Caco-2 (cell line): ENCODE measurements around the gene ARHGEF4. TPM values are rescaled to one million over a fixed set of nuclear protein-coding genes. Genes with fewer than 3 reads are reported as not detected.

Experiments used
- BruUV-seq: library from RNA; stranded (reverse); fragments of 400-500 nt; replicated peaks from 2 replicates; lab custom pipeline; 2021; lab: Mats Ljungman, UMichigan
- CTCF ChIA-PET: fragments of 300-600 bp; sonication (Branson Sonifier 250); formaldehyde crosslinking; loops from one replicate; lab custom pipeline; 2022; ENCODE audit warnings: antibody characterized with exemption; lab: Charles Lee
- POLR2A ChIA-PET: fragments of 300-600 bp; sonication (Branson Sonifier 250); formaldehyde crosslinking; loops from one replicate; lab custom pipeline; 2022; ENCODE audit warnings: antibody characterized with exemption; lab: Charles Lee
- DNase-seq, 2 experiments: peaks; one replicate each; pipeline versions ENCODE4 v3.0.0 to v3.0.0-alpha.2; 2020 to 2022
- H3K27me3 ChIP-seq: replicated peaks from 2 replicates; pipeline ENCODE4 v1.6.0; 2011; ENCODE audit warnings: low read length; ENCODE audit not compliant: control insufficient read depth, insufficient read depth
- H3K36me3 ChIP-seq: 2 replicates; pipeline ENCODE4 v1.5.1; 2011; ENCODE audit warnings: low read length; ENCODE audit not compliant: control insufficient read depth, insufficient read depth
- H3K4me1 ChIP-seq: fragments of 250-450 bp; sonication (Bioruptor Pico); 2 replicates; pipeline ENCODE4 v1.5.1; 2020; ENCODE audit warnings: mild to moderate bottlenecking
- H3K4me3 ChIP-seq: 2 replicates; pipeline ENCODE4 v1.5.1; 2011; ENCODE audit warnings: low read depth, mild to moderate bottlenecking, control low read depth, low read length
- H3K9me3 ChIP-seq: fragments of 250-450 bp; sonication (Bioruptor Pico); 2 replicates; pipeline ENCODE4 v1.5.1; 2020; ENCODE audit warnings: mild to moderate bottlenecking, moderate library complexity
- H3K27ac Mint-ChIP-seq: one replicate; pipeline ENCODE4 v1.8.0; 2022; ENCODE audit warnings: mixed read lengths; ENCODE audit not compliant: unreplicated experiment
- H3K27me3 Mint-ChIP-seq: one replicate; pipeline ENCODE4 v1.8.0; 2022; ENCODE audit warnings: mixed read lengths; ENCODE audit not compliant: insufficient read depth, unreplicated experiment
- H3K36me3 Mint-ChIP-seq: one replicate; pipeline ENCODE4 v1.8.0; 2022; ENCODE audit warnings: mild to moderate bottlenecking, mixed read lengths; ENCODE audit not compliant: insufficient read depth, unreplicated experiment
- H3K4me1 Mint-ChIP-seq: one replicate; pipeline ENCODE4 v1.8.0; 2022; ENCODE audit warnings: low read depth, mixed read lengths; ENCODE audit not compliant: unreplicated experiment
- H3K4me3 Mint-ChIP-seq: one replicate; pipeline ENCODE4 v1.8.0; 2022; ENCODE audit warnings: mild to moderate bottlenecking, moderate library complexity, mixed read lengths; ENCODE audit not compliant: unreplicated experiment
- H3K9me3 Mint-ChIP-seq: one replicate; pipeline ENCODE4 v1.8.0; 2022; ENCODE audit warnings: mixed read lengths; ENCODE audit not compliant: unreplicated experiment
- intact Hi-C: fragments of 100-400 bp; cut with micrococcal nuclease; formaldehyde crosslinking; loops from one replicate; pipeline ENCODE4 v1.10.0; 2022; ENCODE audit not compliant: unreplicated experiment
- total RNA-seq: library from RNA; stranded (reverse); gene quantifications from 2 replicates; pipeline ENCODE4 v1.2.3, GENCODE V29; 2022
- TF ChIP-seq, protein P1 (sequence below), 2 experiments: fragments of 200-600 bp in 1 of 2; IDR thresholded peaks; 1 replicate in 1 of 2; 2 replicates in 1 of 2; pipeline versions ENCODE4 v1.5.1 to v1.8.0; 2011 to 2022; ENCODE audit warnings: antibody characterized with exemption in 1 of 2, control low read depth in 1 of 2, inconsistent platforms in 1 of 2, low read depth in 1 of 2, low read length in 1 of 2, mild to moderate bottlenecking in 1 of 2, moderate library complexity in 1 of 2; ENCODE audit not compliant: insufficient read depth in 1 of 2, severe bottlenecking in 1 of 2, unreplicated experiment in 1 of 2

ARHGEF4 gene
- total RNA-seq, 1 experiment from 2014 or later = 1.8 TPM

DNA sequence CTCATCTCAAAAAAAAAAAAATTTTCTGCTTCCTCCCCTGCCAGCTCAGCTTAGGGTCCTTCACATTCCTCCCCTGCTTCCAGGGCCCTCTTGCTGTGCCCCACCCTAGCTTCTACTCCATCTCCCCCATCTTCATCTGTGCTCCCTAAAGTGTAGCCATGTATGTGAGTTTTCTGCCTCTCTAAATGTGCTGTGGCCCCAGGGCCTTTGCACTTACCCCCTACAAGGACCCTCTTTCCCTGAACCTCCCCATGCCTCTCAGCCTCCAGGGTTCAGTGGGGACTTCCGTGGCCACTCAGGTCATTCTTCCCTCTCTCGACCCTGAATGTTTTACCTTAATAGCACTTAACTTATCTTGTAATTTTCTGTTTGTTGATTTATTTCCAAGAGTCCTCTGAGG, 6.2 kb upstream of the ARHGEF4 start:
- Mint-ChIP-seq H3K4me3 (no peak overlapping the region), H3K27me3 (no peaks in the 10 kb centered on the region), H3K27ac (peak overlapping the region; percentile 29), H3K4me1 (no peaks in the 10 kb centered on the region), H3K36me3 (no peaks in the 10 kb centered on the region), H3K9me3 (no peaks in the 10 kb centered on the region)
- TF ChIP-seq, protein P1, sequence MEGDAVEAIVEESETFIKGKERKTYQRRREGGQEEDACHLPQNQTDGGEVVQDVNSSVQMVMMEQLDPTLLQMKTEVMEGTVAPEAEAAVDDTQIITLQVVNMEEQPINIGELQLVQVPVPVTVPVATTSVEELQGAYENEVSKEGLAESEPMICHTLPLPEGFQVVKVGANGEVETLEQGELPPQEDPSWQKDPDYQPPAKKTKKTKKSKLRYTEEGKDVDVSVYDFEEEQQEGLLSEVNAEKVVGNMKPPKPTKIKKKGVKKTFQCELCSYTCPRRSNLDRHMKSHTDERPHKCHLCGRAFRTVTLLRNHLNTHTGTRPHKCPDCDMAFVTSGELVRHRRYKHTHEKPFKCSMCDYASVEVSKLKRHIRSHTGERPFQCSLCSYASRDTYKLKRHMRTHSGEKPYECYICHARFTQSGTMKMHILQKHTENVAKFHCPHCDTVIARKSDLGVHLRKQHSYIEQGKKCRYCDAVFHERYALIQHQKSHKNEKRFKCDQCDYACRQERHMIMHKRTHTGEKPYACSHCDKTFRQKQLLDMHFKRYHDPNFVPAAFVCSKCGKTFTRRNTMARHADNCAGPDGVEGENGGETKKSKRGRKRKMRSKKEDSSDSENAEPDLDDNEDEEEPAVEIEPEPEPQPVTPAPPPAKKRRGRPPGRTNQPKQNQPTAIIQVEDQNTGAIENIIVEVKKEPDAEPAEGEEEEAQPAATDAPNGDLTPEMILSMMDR (IDR thresholded peaks at IDR 0.05; ENCODE audit: insufficient read depth in 1 of 2, low read depth in 1 of 2, low read length in 1 of 2, severe bottlenecking in 1 of 2, unreplicated experiment in 1 of 2) = no peak
- H3K4me3 ChIP-seq = no peak overlapping the region
- no peaks in the 10 kb centered on the region for H3K4me1 ChIP-seq
- no peaks in the 10 kb centered on the region for H3K36me3 ChIP-seq
- ChIA-PET CTCF (no interaction called here), POLR2A (no interaction called here)
- no TSS peak for BruUV-seq
- no peaks in the 10 kb centered on the region for H3K9me3 ChIP-seq
- no peak for DNase-seq
- H3K27me3 ChIP-seq = no peaks in the 10 kb centered on the region
- intact Hi-C loops = no loop called here

DNA sequence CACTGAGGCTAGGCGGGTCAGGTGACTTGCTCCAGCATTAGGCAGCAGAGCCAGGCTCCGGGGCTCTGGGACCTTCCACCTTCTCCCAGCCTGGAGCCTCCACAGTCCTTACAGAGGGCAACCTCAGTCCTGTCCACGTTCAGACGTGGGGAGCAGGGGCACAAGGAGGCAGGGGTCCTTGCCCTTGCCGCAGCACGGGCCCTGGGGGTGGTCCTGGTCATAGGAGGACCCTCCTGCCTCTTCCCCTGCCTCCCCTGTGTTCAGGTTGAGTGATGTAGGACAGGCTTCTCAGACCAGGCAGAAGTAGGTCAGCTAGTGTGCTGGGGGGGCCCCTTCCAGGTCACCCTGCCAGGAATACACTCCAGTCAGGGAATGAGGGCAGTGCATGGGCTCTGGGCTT, 5.4 kb upstream of the ARHGEF4 start:
- ChIA-PET POLR2A (no interaction called here), CTCF (no interaction called here)
- Mint-ChIP-seq H3K27me3 (no peaks in the 10 kb centered on the region), H3K36me3 (no peaks in the 10 kb centered on the region), H3K4me1 (no peaks in the 10 kb centered on the region), H3K27ac (no peak overlapping the region), H3K4me3 (no peak overlapping the region), H3K9me3 (no peaks in the 10 kb centered on the region)
- BruUV-seq = no TSS peak
- intact Hi-C loops = no loop called here
- peaks cover 3% of the 10 kb centered on the region; the same call in 1 of the 2 replicates for H3K4me1 ChIP-seq
- H3K4me3 ChIP-seq = no peak overlapping the region
- no peaks in the 10 kb centered on the region for H3K36me3 ChIP-seq
- H3K9me3 ChIP-seq = no peaks in the 10 kb centered on the region
- no peak for DNase-seq
- H3K27me3 ChIP-seq = no peaks in the 10 kb centered on the region
- TF ChIP-seq, protein P1 (IDR thresholded peaks at IDR 0.05; ENCODE audit: insufficient read depth in 1 of 2, low read depth in 1 of 2, low read length in 1 of 2, severe bottlenecking in 1 of 2, unreplicated experiment in 1 of 2) = no peak

DNA sequence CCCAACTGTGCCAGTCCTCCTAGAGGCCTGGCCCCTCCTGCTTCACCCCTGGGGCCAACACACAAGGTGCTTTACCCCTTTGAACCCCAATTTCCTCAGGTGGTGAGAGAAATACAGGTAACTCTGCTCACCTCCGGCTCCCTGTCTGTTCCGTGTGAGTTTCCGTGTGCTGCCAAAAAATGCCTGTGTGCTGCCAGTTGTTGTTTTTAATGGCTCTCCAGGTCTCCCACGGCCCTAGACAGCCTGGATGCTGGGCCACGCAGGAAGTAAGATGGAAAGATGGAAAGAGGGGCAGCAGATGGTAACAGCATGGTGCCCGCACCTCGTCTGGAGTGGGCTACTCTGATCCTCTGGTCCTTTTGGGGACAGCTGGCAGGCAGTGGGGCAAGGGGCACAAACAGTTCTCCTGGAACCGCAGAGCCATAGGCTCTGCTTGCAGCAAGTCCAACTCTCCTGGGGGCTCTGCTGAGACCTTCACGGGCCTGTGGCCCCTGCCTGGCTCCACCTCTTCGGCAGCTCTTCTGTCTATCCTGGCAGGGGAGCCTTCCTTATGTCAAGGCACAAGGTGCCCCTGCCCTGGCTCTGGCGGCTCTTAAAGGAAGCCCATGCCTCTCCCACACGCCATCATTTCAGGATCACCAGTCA, 4.3 kb upstream of the ARHGEF4 start:
- TF ChIP-seq, protein P1 (IDR thresholded peaks at IDR 0.05; ENCODE audit: insufficient read depth in 1 of 2, low read depth in 1 of 2, low read length in 1 of 2, severe bottlenecking in 1 of 2, unreplicated experiment in 1 of 2) = no peak
- H3K9me3 Mint-ChIP-seq = no peaks in the 10 kb centered on the region
- ChIA-PET CTCF (no interaction called here), POLR2A (no interaction called here)
- no TSS peak for BruUV-seq
- Histone ChIP-seq H3K4me1 (peaks cover 10% of the 10 kb centered on the region; the same call in 1 of the 2 replicates), H3K9me3 (no peaks in the 10 kb centered on the region), H3K4me3 (no peak overlapping the region), H3K27me3 (0 out of 2 replicates have a peak, but pooled peaks cover 1% of the 10 kb centered on the region), H3K36me3 (no peaks in the 10 kb centered on the region)
- no peaks in the 10 kb centered on the region for H3K36me3 Mint-ChIP-seq
- H3K4me1 Mint-ChIP-seq = no peaks in the 10 kb centered on the region
- H3K4me3 Mint-ChIP-seq = no peak overlapping the region
- H3K27me3 Mint-ChIP-seq = no peaks in the 10 kb centered on the region
- no peak for DNase-seq
- H3K27ac Mint-ChIP-seq = no peak overlapping the region
- intact Hi-C loops = no loop called here
